ENCODE data around the gene FAM217B.

The FAM217B gene

DNA sequence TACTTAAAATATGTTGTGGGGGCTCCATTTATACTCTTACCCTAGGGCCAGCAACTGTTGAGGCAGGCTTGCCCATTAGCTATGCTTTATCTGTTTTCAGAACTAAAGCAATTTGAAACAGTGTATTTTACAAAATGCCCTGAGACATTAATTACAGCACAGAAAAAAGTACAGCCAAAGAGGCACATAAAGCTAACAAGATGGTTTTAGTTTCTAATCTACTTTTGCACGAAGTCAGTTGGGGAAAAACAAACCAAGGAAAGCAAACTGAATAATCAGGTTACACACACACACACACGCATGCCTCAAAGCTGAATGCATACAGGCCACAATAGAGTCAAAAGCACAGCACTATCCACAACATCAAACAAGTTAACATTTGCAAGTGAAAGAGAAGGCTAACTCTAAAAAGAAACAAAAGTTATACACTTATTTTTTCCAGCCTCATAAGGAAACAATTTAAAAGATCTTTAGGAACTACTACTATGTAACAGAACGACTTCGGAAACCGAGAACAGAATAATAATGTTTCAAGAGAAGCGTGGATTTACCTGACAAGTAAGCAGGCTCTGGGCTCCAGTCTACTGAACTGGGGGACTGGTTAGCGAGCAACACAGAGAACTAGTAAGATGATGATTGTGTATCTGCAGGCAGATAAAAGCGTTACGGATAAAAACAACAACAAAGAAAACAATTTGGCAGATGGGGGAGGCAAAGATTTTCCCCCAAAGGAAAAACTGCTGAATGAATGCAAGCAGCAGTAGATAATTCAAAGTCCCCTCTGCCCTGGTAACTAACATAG is 8.5 kb upstream of the FAM217B start:
- FAIRE-seq: no peak
- DNase-seq (ENCODE audit: insufficient read length): no peak
- TF ChIP-seq POLR2AphosphoS5 (IDR thresholded peaks at IDR 0.05; ENCODE audit: low read depth, low read length) (no peak), TAF1 (IDR thresholded peaks at IDR 0.05; ENCODE audit: borderline replicate concordance, low read depth, low read length) (no peak)

- no peak for DNase-seq (ENCODE audit: insufficient read length)
- TF ChIP-seq POLR2A (IDR thresholded peaks at IDR 0.05; ENCODE audit: low read depth, low read length): no peak
- FAIRE-seq: no peak
Measured at GRCh38 chr20:59932616-59933295, 7.4 kb upstream of the FAM217B start.

DNA sequence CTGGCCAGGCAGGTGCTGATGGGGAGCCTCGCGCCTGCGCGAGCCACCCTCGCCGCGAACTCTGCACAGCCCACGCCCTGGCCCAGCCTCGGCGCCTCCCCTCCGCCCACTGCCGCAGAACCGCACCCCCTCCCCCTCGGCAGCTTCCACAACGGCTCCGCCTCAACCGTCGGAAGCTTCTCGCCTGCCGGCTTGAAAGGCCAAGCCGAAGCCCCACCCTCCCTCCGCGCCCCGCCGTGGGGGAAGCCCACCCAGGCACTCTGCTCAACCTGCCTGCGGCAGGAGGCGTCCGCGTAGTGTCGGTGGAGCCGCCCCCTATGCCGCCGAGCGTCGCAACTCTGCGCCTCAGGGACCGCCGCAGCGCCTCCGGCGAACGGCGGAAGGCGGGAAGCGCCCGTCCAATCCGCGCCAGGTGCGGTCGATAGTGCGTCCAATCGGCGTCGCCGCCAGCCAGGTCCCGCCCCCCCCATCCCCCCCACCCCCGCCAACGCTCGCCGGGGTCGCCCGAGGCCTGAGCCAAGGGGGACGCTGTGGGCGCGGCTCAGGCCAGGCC is 6.8 kb upstream of the FAM217B start, which contains the start of gene SYCP2:
Gene SYCP2, minus strand, starts transcription at position 342 of the 553 bp plus-strand sequence. CDS start 11,224 bp downstream, outside the sequence.
- no peak for FAIRE-seq
- DNase-seq (ENCODE audit: insufficient read length): no peak
- TF ChIP-seq TAF1 (IDR thresholded peaks at IDR 0.05; ENCODE audit: borderline replicate concordance, low read depth, low read length) (no peak), POLR2A (IDR thresholded peaks at IDR 0.05; ENCODE audit: low read depth, low read length) (no peak), POLR2AphosphoS5 (IDR thresholded peaks at IDR 0.05; ENCODE audit: low read depth, low read length) (no peak)

DNA sequence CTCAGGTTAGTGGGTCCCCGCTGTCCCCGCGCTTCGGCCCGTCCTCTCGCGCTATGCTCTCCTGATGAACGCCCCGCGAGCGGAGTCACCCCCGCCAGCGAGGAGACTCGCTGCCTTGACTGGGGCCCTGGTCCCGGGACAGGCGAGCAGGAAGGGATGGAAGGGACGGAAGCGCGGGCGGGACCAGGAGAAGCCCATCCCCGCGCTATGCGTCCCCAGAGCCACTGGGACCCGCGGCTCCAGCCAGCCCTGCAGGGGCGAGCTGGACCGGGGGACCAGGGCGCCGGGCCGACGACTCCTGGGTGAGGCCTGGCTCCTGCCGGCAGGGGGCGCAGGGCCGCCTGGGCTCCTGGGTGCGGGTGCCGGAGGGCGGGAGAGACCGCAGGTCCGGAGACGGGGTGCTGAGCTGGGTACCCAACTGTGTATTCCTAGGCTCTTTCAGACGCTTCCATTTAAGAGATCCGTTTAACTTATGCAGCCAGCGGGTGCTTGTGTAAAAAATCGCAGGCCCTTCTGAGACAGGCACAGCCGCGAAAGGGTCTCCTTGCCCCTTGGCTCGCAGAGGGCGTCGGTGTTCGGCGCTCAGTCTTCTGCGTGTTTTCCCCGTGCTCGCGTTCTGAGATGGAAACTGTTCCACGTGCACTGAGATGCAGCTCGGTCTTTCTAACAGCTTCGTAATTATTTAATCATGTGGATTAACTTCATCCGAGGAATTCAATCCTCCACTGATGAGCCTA is 6.2 kb upstream of the FAM217B start:
- DNase-seq (ENCODE audit: insufficient read length) (peak; percentile 58), FAIRE-seq (no peak)

DNA sequence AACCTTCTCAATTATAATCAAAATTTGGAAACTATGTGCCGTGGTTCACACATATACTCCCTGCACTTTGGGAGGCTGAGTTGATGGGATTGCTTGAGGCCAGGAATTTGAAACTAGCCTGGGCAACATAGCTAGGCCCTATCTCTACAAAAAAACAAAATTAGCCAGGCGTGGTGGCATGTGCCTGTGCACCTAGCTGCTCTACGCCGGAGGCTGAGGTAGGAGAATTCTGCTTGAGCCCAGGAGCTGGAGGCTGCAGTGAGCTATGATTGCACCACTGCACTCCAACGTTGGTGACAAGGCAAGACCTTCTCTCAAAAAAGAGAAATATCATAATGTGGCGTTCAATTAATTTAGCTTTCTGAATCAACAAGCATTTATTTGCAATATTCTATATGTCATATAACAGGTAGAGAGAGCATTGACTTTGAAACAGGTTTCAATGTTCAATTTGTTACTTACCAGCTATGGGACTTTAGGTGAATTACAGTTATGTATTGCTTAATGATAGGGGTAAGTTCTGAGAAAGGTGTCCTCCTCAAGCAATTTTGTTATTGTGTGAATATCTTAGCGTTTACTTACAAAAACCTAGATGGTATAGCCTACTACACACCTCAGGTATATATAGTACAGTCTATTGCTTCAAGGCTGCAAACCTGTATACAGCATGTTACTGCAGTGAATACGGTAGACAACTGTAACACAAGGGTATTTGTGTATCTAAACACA is 4.6 kb upstream of the FAM217B start:
- FAIRE-seq: no peak
- TF ChIP-seq TAF1 (IDR thresholded peaks at IDR 0.05; ENCODE audit: borderline replicate concordance, low read depth, low read length) (no peak), POLR2A (IDR thresholded peaks at IDR 0.05; ENCODE audit: low read depth, low read length) (no peak), POLR2AphosphoS5 (IDR thresholded peaks at IDR 0.05; ENCODE audit: low read depth, low read length) (no peak)
- no peak for DNase-seq (ENCODE audit: insufficient read length)

More for the DNA sequence above, 6.2 kb upstream of the FAM217B start:
- TF ChIP-seq POLR2A (IDR thresholded peaks at IDR 0.05; ENCODE audit: low read depth, low read length): no peak
- TF ChIP-seq TAF1 (IDR thresholded peaks at IDR 0.05; ENCODE audit: borderline replicate concordance, low read depth, low read length): no peak
- TF ChIP-seq POLR2AphosphoS5 (IDR thresholded peaks at IDR 0.05; ENCODE audit: low read depth, low read length): no peak

DNA sequence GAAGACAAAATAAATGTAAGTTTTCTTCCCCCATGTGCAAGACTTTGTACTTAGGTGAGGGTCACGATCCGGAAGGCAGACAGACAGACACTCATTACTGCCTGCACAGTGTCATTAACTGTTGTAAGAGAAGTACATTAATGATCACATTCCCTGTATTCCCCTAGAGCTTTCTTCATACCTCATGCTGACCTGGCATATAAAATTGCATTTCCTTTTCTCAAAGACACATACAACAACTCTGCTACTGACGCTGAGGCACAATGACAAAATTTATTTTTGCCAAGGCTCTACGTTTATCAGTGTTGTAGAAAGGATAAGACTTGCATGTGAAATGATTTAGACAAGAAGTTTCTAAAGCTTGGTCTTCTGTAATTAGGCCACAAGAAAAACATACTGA is 3.8 kb upstream of the FAM217B start:
- DNase-seq (ENCODE audit: insufficient read length) (no peak), FAIRE-seq (no peak)
- no peak for TF ChIP-seq POLR2A (IDR thresholded peaks at IDR 0.05; ENCODE audit: low read depth, low read length)
- TF ChIP-seq TAF1 (IDR thresholded peaks at IDR 0.05; ENCODE audit: borderline replicate concordance, low read depth, low read length): no peak
- TF ChIP-seq POLR2AphosphoS5 (IDR thresholded peaks at IDR 0.05; ENCODE audit: low read depth, low read length): no peak

GRCh38 chr20:59937150-59937549 is 3.0 kb upstream of the FAM217B start:
- DNase-seq (ENCODE audit: insufficient read length) (no peak), FAIRE-seq (no peak)
- no peak for TF ChIP-seq POLR2A (IDR thresholded peaks at IDR 0.05; ENCODE audit: low read depth, low read length)
- TF ChIP-seq POLR2AphosphoS5 (IDR thresholded peaks at IDR 0.05; ENCODE audit: low read depth, low read length): no peak
- TF ChIP-seq TAF1 (IDR thresholded peaks at IDR 0.05; ENCODE audit: borderline replicate concordance, low read depth, low read length): no peak

- DNase-seq (ENCODE audit: insufficient read length) (no peak), FAIRE-seq (no peak)
- no peak for TF ChIP-seq POLR2A (IDR thresholded peaks at IDR 0.05; ENCODE audit: low read depth, low read length)
- TF ChIP-seq POLR2AphosphoS5 (IDR thresholded peaks at IDR 0.05; ENCODE audit: low read depth, low read length): no peak
- no peak for TF ChIP-seq TAF1 (IDR thresholded peaks at IDR 0.05; ENCODE audit: borderline replicate concordance, low read depth, low read length)
Measured at GRCh38 chr20:59938221-59938620, 2.0 kb upstream of the FAM217B start.

- TF ChIP-seq POLR2AphosphoS5 (IDR thresholded peaks at IDR 0.05; ENCODE audit: low read depth, low read length): no peak
- no peak for TF ChIP-seq TAF1 (IDR thresholded peaks at IDR 0.05; ENCODE audit: borderline replicate concordance, low read depth, low read length)
- no peak for TF ChIP-seq POLR2A (IDR thresholded peaks at IDR 0.05; ENCODE audit: low read depth, low read length)
- no peak for DNase-seq (ENCODE audit: insufficient read length)
- no peak for FAIRE-seq
Measured at GRCh38 chr20:59938696-59939051, 1.5 kb upstream of the FAM217B start.

DNA sequence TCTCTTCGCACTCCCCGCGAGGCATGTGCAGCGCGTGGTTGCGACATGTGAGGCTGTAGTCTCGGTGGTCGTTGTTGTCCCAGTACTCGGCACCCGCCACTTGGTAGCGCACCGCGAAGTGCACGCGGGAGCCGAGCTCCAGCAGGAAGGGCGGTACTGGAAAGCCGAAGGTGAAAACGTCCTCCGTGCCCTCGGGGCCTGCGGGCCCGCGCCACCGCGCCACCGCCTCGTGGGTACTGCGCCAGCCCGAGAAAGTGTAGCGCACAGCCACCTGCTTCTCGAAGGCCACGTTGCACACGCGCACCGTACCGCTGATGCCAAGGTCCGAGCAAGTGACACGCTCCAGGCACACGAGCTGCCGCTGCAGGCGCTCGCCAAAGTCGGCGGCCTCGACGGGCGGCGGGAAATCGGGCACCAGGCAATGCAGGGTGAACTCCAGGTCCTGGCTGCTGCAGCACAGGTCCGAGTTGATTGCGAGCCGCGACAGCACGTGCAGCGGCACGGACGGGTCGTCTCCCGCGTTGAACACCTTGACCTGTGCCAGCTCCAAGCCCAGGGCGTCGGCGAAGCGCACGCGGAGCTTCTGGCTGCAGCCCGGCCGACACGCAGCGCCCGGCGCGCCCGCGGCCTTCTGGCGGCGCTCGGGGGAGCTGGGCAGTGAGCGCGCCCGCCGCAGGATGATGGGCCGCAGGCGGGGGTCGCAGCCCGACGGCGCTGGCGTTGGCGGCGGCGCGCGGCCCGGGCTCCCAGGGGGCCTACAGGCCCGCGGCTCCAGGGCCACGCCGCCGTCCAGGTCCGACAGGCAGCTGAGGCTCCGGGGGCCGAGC is 924 bp upstream of the FAM217B start:
- FAIRE-seq (no peak), DNase-seq (ENCODE audit: insufficient read length) (no peak)
- TF ChIP-seq POLR2AphosphoS5 (IDR thresholded peaks at IDR 0.05; ENCODE audit: low read depth, low read length) (no peak), TAF1 (IDR thresholded peaks at IDR 0.05; ENCODE audit: borderline replicate concordance, low read depth, low read length) (no peak), POLR2A (IDR thresholded peaks at IDR 0.05; ENCODE audit: low read depth, low read length) (no peak)

Data from GM12892 (cell line).